Osteocyte (in vitro differentiated cells): Measurements from ENCODE around the gene DECR2. TPM values are rescaled to one million over a fixed set of nuclear protein-coding genes. Genes with fewer than 3 reads are reported as not detected.

Experiments used
- DNase-seq: peaks from one replicate; pipeline ENCODE4 v3.0.0; 2021; ENCODE audit warnings: mixed read lengths; ENCODE audit not compliant: unreplicated experiment; ENCODE audit errors: extremely low spot score
- H3K27ac Mint-ChIP-seq: one replicate; pipeline ENCODE4 v1.8.0; 2021; ENCODE audit warnings: mild to moderate bottlenecking, mixed read lengths; ENCODE audit not compliant: unreplicated experiment
- H3K27me3 Mint-ChIP-seq: one replicate; pipeline ENCODE4 v1.8.0; 2021; ENCODE audit warnings: mixed read lengths; ENCODE audit not compliant: unreplicated experiment
- H3K36me3 Mint-ChIP-seq: one replicate; pipeline ENCODE4 v1.8.0; 2021; ENCODE audit warnings: mixed read lengths; ENCODE audit not compliant: unreplicated experiment
- H3K4me1 Mint-ChIP-seq: one replicate; pipeline ENCODE4 v1.8.0; 2021; ENCODE audit warnings: mixed read lengths; ENCODE audit not compliant: unreplicated experiment
- H3K4me3 Mint-ChIP-seq: one replicate; pipeline ENCODE4 v1.8.0; 2021; ENCODE audit warnings: mild to moderate bottlenecking, moderate library complexity, mixed read lengths; ENCODE audit not compliant: unreplicated experiment
- H3K9me3 Mint-ChIP-seq: one replicate; pipeline ENCODE4 v1.8.0; 2021; ENCODE audit warnings: mixed read lengths; ENCODE audit not compliant: unreplicated experiment
- CTCF ChIP-seq: fragments of 200-600 bp; sonication (generic); IDR thresholded peaks from 2 replicates; pipeline ENCODE4 v1.5.0; 2021; ENCODE audit warnings: antibody characterized with exemption, mild to moderate bottlenecking, moderate library complexity
- total RNA-seq: library from RNA; stranded (reverse); gene quantifications from 2 replicates; pipeline ENCODE4 v1.2.1, GENCODE V29; 2021

The DECR2 gene
- total RNA-seq, 1 donor from 2014 or later, result 23.4 TPM

- DNase-seq, result peak; percentile 92
- no peak for TF ChIP-seq CTCF
- H3K27ac Mint-ChIP-seq, result peak within 1 kb of the TSS; percentile 93
- peaks cover 44% of the 10 kb centered on the region for H3K4me1 Mint-ChIP-seq
- H3K27me3 Mint-ChIP-seq, result no peaks in the 10 kb centered on the region
- H3K36me3 Mint-ChIP-seq, result peaks cover 7% of the 10 kb centered on the region
- no peaks in the 10 kb centered on the region for H3K9me3 Mint-ChIP-seq
- H3K4me3 Mint-ChIP-seq, result peak within 1 kb of the TSS; percentile 80
These were observed 23.5 kb downstream of the DECR2 start, which contains the start of gene RAB11FIP3 for GRCh38 chr16:425082-425718. RAB11FIP3 (plus strand) TSS chr16:425649; CDS start chr16:426007, 358 bp downstream.

GRCh38 chr16:425740-426114 lies 24.0 kb downstream of the DECR2 start:
- Mint-ChIP-seq H3K4me1 (peaks cover 44% of the 10 kb centered on the region), H3K27ac (peak overlapping the region; percentile 93), H3K27me3 (no peaks in the 10 kb centered on the region), H3K36me3 (peaks cover 7% of the 10 kb centered on the region), H3K9me3 (no peaks in the 10 kb centered on the region), H3K4me3 (peak overlapping the region; percentile 80)
- no peak for DNase-seq
- TF ChIP-seq CTCF, result no peak

GRCh38 chr16:426115-426905 lies 24.6 kb downstream of the DECR2 start:
- no peak for TF ChIP-seq CTCF
- Mint-ChIP-seq H3K9me3 (no peaks in the 10 kb centered on the region), H3K27me3 (no peaks in the 10 kb centered on the region), H3K4me1 (peaks cover 44% of the 10 kb centered on the region), H3K36me3 (peaks cover 7% of the 10 kb centered on the region), H3K4me3 (peak overlapping the region; percentile 75), H3K27ac (peak overlapping the region; percentile 23)
- DNase-seq, result no peak

GRCh38 chr16:426906-427249 lies 25.2 kb downstream of the DECR2 start:
- Mint-ChIP-seq H3K27me3 (no peaks in the 10 kb centered on the region), H3K4me3 (peak overlapping the region; percentile 75), H3K36me3 (peaks cover 7% of the 10 kb centered on the region), H3K27ac (peak overlapping the region; percentile 23), H3K4me1 (peaks cover 44% of the 10 kb centered on the region), H3K9me3 (no peaks in the 10 kb centered on the region)
- DNase-seq, result no peak
- TF ChIP-seq CTCF, result no peak

- no peak for DNase-seq
- H3K4me3 Mint-ChIP-seq, result peak overlapping the region; percentile 75
- H3K9me3 Mint-ChIP-seq, result no peaks in the 10 kb centered on the region
- peaks cover 7% of the 10 kb centered on the region for H3K36me3 Mint-ChIP-seq
- no peak for TF ChIP-seq CTCF
- H3K27me3 Mint-ChIP-seq, result no peaks in the 10 kb centered on the region
- peaks cover 44% of the 10 kb centered on the region for H3K4me1 Mint-ChIP-seq
- H3K27ac Mint-ChIP-seq, result peak overlapping the region; percentile 23
These were observed 25.6 kb downstream of the DECR2 start for GRCh38 chr16:427250-427649.
